Activated CD8-positive, alpha-beta T cell treated with anti-CD3 and anti-CD28 coated beads for 36 hours (primary cell): Measurements from ENCODE around the gene LST1. TPM values are rescaled to one million over a fixed set of nuclear protein-coding genes. Genes with fewer than 3 reads are reported as not detected.

Source experiments
- ATAC-seq: fragments of 200-7000 bp; cut with Tn5 transposase; one replicate; pipeline ENCODE4 v1.10.0; 2021; ENCODE audit warnings: mild to moderate bottlenecking, moderate library complexity
- CTCF ChIA-PET: fragments of 350-600 bp; sonication (Branson Sonifier 250); formaldehyde crosslinking; loops from one replicate; lab custom pipeline; 2021; ENCODE audit warnings: antibody characterized with exemption; lab: Charles Lee
- POLR2A ChIA-PET: fragments of 350-600 bp; sonication (Branson Sonifier 250); formaldehyde crosslinking; loops from one replicate; lab custom pipeline; 2021; ENCODE audit warnings: antibody characterized with exemption; lab: Charles Lee
- DNase-seq: peaks from one replicate; pipeline ENCODE4 v3.0.0-alpha.2; 2020
- H3K27ac Mint-ChIP-seq: one replicate; pipeline ENCODE4 v1.8.0; 2021; ENCODE audit warnings: mild to moderate bottlenecking, mixed read lengths
- H3K27me3 Mint-ChIP-seq: one replicate; pipeline ENCODE4 v1.8.0; 2021; ENCODE audit warnings: mixed read lengths
- H3K36me3 Mint-ChIP-seq: one replicate; pipeline ENCODE4 v1.8.0; 2021; ENCODE audit warnings: low read depth, mixed read lengths
- H3K4me1 Mint-ChIP-seq: one replicate; pipeline ENCODE4 v1.8.0; 2021; ENCODE audit warnings: low read depth, mixed read lengths
- H3K4me3 Mint-ChIP-seq: one replicate; pipeline ENCODE4 v1.8.0; 2021; ENCODE audit warnings: mild to moderate bottlenecking, moderate library complexity, mixed read lengths
- H3K9me3 Mint-ChIP-seq: one replicate; pipeline ENCODE4 v1.8.0; 2021; ENCODE audit warnings: mixed read lengths
- CTCF ChIP-seq: fragments of 200-600 bp; IDR thresholded peaks from one replicate; pipeline ENCODE4 v1.8.0; 2022; ENCODE audit warnings: antibody characterized with exemption, mild to moderate bottlenecking
- intact Hi-C: fragments of 100-400 bp; cut with micrococcal nuclease; formaldehyde crosslinking; loops from one replicate; pipeline ENCODE4 v1.10.0; 2022
- total RNA-seq, 2 experiments: library from RNA; stranded (reverse); gene quantifications; one replicate each; pipeline ENCODE4 v1.2.3, GENCODE V29; 2021

The LST1 gene
- total RNA-seq, 2 experiments from 2014 or later: 40.4 to 43.6 TPM

- TF ChIP-seq CTCF: no peak
- H3K4me1 Mint-ChIP-seq: peaks cover 43% of the 10 kb centered on the region
- peak within 1 kb of the TSS; percentile 95 for H3K27ac Mint-ChIP-seq
- no peaks in the 10 kb centered on the region for H3K27me3 Mint-ChIP-seq
- ChIA-PET POLR2A (interaction anchor here (0.6 to 6.0 kb wide), 51 partner anchors 10 to 1311 kb away, joined by 3 to 97 read pairs (median 4); partner anchors contain the start of genes AIF1, C6orf47, CSNK2B and DXO), CTCF (interaction anchor here (1.0 to 56.2 kb wide), 10 partner anchors 9 to 142 kb away, joined by 5 to 2542 read pairs (median 6); partner anchors contain the start of genes LST1, LTB, NCR3 and TNF)
- ATAC-seq (peak; percentile 79), DNase-seq (peak; percentile 95)
- intact Hi-C loops: loop anchor here (2.0 to 10.0 kb wide), 3 partner anchors 49 to 193 kb away; partner anchors contain the start of genes C6orf47, CLIC1, CSNK2B and GPANK1
- peak within 1 kb of the TSS; percentile 81 for H3K4me3 Mint-ChIP-seq
- H3K36me3 Mint-ChIP-seq: peaks cover 40% of the 10 kb centered on the region
- no peaks in the 10 kb centered on the region for H3K9me3 Mint-ChIP-seq
Measured at GRCh38 chr6:31541658-31542521, 44.2 kb upstream of the LST1 start, which contains the start of gene DDX39B. Gene DDX39B (minus strand): TSS chr6:31542003. CDS start chr6:31540532, 1,471 bp downstream.

- ChIA-PET CTCF (interaction anchor here (1.0 to 56.2 kb wide), 5 partner anchors 7 to 51 kb away, joined by 3 to 2542 read pairs (median 8); partner anchors contain the start of genes LST1, LTB, NCR3 and TNF), POLR2A (interaction anchor here (0.6 to 6.0 kb wide), 6 partner anchors 9 to 121 kb away, joined by 3 to 97 read pairs (median 4); partner anchors contain the start of genes GPANK1, LTB and TNF)
- H3K4me3 Mint-ChIP-seq: peak overlapping the region; percentile 81
- H3K27me3 Mint-ChIP-seq: no peaks in the 10 kb centered on the region
- ATAC-seq: no peak
- no peak for TF ChIP-seq CTCF
- H3K36me3 Mint-ChIP-seq: peaks cover 31% of the 10 kb centered on the region
- no peaks in the 10 kb centered on the region for H3K9me3 Mint-ChIP-seq
- intact Hi-C loops: loop anchor here (10.0 kb wide), 2 partner anchors 121 to 191 kb away; partner anchors contain the start of genes C6orf47, CLIC1, CSNK2B and GPANK1
- DNase-seq: no peak
- no peak overlapping the region for H3K27ac Mint-ChIP-seq
- peaks cover 41% of the 10 kb centered on the region for H3K4me1 Mint-ChIP-seq
Measured at GRCh38 chr6:31543639-31544038, 42.4 kb upstream of the LST1 start.

GRCh38 chr6:31544676-31545075 lies 41.4 kb upstream of the LST1 start:
- Mint-ChIP-seq H3K4me1 (peaks cover 37% of the 10 kb centered on the region), H3K27ac (no peak overlapping the region), H3K9me3 (no peaks in the 10 kb centered on the region), H3K4me3 (no peak overlapping the region), H3K36me3 (peaks cover 30% of the 10 kb centered on the region), H3K27me3 (no peaks in the 10 kb centered on the region)
- DNase-seq (no peak), ATAC-seq (no peak)
- POLR2A ChIA-PET: interaction anchor here (1.1 to 5.0 kb wide), 3 partner anchors 31 to 53 kb away, joined by 5 to 57 read pairs (median 32); partner anchors contain the start of genes NCR3 and TNF
- intact Hi-C loops: loop anchor here (5.0 to 10.0 kb wide), 3 partner anchors 38 to 190 kb away; partner anchors contain the start of genes C6orf47, CLIC1, CSNK2B and GPANK1
- CTCF ChIA-PET: interaction anchor here (1.0 to 56.2 kb wide), 3 partner anchors 47 to 145 kb away, joined by 3 to 2542 read pairs (median 8); partner anchors contain the start of genes LST1, LTB, NCR3 and TNF
- no peak for TF ChIP-seq CTCF

- Mint-ChIP-seq H3K27ac (no peak overlapping the region), H3K9me3 (no peaks in the 10 kb centered on the region), H3K4me1 (peaks cover 35% of the 10 kb centered on the region), H3K27me3 (no peaks in the 10 kb centered on the region), H3K36me3 (peaks cover 24% of the 10 kb centered on the region), H3K4me3 (no peak overlapping the region)
- intact Hi-C loops: loop anchor here (5.0 to 10.0 kb wide), 3 partner anchors 37 to 190 kb away; partner anchors contain the start of genes C6orf47, CLIC1, CSNK2B and GPANK1
- ChIA-PET POLR2A (interaction anchor here (1.1 to 5.0 kb wide), 5 partner anchors 31 to 78 kb away, joined by 3 to 57 read pairs (median 8); partner anchors contain the start of genes LTB, NCR3 and TNF), CTCF (interaction anchor here (0.9 to 56.2 kb wide), 5 partner anchors 14 to 112 kb away, joined by 3 to 2542 read pairs (median 7); partner anchors contain the start of genes LST1, LTB, MICB and NCR3)
- no peak for DNase-seq
- TF ChIP-seq CTCF: no peak
- no peak for ATAC-seq
Measured at GRCh38 chr6:31545291-31545690, 40.8 kb upstream of the LST1 start.
